ENCODE data around the gene TBC1D22A.

Gene TBC1D22A

DNA sequence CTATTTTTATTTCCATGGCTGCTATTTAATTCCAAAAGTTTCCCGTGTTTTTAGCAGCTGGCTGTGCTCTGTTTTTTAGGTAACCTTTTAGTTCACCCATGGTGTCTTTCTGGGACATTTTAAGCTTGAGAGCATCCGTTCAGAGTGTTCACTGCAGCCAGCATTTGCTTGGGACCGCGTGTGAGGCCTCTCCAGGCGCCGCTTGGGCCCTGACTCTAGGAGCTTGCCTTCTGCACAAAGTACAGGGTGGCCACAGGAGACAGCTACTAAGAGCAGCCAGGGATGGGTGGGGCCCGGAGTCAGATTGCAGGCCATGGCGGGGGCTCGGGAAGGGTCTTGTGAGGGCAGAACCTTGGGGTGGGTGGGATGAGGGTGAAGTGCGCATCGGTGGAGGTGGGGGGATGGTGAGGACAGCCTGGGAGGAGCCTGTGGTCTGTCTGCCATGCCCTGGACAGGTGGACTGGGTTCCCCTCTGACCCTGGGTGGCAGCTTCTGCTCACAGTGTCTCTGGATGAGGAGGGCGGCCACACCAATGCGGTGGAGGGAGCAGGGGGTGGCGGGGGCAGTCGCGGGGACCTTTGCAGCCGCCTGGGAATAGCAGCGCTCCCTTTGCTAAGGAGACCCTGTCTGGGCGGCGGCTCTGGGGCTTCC, 288.1 kb downstream of the TBC1D22A start:
- no peak for DNase-seq

DNA sequence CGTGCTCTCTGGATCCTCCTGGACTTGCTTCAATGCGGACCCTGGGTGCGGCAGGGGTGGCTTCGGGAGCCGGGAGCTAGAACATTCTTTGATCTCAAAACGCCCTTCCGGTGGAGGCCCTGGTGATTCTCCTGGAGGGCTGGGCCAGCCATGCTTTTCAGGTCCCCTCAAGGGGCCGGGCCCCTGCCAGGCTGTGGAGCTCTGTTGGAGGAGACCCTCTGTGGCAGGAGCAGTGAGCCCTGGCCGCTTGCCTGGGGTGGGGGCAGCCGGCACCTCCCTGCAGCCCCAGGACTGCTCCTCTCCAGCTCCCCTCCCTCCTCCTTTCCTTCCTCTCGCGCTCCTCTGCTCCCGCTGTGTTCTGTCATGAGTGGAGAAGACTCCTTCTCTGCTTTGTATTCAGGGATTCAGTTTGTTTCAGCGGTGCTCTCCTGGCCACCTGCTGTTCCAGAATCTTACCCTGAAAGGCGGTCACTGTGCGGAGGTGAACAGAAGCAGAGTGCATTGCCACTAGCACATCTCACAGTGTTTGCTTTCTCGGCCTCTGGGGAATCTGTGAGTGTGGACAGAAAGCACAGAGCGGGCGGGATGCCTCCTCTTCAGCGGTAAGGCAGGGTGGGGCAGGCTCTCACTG, 289.1 kb downstream of the TBC1D22A start:
- no peak for DNase-seq

DNA sequence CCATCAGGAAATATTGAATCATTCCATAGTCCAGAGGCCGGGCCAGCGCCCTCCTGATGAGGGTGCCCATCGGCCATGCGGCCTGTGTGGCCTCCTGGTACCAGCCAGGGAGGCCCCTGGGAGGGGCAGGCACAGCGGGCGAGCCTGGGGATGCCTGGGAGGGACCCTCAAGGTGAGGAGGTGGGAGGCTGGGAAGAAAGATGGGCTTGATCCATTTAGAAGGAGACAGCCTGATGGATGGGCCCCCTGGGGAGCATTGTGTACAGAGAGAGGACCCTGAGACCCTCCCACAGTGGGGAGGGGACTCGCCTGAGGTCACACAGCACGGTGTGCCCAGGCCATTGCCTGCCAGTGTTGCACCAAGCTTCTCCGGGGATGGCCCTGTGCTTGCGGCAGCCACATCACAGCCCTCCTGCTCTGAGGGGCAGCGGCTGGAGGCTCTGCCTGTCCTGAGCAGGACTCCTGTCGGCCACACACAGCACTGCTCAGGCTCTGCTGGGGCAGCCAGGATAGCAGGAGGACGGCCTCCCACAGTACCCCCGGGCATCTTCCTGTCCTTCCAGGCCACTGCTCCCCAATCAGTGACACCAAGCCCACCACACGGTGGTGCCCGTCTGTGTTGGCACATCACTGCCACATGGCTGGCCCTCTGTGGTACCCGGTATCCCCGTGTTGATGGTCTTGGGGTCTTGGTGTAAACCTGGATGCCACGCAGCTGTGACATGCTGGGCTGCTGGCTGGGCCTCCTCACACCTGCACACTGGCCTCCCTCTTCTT, 290.0 kb downstream of the TBC1D22A start:
- DNase-seq = no peak

DNA sequence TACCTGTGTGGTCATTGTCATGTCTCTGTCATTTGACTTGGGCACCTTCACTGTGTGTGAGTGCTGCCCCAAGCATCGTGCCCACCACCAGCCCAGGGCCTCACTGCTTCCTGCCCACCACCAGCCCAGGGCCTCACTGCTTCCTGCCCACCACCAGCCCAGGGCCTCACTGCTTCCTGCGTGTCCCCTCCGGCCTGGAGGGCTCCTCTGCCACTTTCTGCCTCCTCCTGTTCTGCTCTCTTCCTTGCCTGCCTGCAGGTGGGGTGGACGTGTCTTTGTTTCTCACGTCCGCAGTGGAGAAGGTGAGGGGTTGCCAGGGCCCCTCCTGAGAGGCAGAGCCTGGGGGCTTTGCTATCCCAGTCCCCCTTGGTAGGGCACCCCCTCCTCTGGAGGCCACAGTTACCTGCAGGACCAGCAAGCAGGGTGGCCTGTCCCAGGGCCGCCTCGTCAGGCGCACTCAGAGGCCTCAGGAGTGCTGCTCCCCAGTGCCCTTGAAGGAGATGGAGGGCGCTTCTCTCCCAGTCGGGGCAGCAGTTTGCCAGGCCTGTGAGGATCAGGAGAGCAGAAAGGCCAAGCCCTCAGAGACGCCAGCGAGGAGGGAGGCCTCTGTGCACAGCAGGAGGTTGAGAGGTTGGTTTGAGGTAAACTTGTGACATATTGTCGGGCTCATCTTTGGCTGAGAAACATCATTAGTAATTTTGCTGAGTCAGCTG, 290.7 kb downstream of the TBC1D22A start:
- no peak for DNase-seq

DNA sequence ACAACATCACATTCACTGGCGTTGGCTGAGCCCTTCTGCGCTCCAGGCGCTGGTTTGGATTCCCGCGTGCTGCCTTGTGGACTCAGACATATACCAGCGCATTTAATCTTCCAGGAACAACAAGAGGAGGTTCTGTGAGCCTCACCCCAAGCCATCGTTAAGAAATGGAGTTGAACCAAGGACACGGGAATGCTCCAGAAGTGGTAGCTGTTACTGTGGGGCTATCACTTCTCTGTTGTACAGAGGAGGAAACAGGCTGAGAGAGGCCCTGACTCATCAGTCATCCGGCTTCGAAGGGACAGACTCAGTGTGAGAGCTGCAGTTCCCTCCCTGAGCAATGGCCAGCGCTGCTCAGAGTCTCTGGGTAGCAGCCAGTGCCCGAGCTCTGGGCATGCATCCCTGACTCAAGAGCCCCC, 291.3 kb downstream of the TBC1D22A start:
- no peak for DNase-seq

DNA sequence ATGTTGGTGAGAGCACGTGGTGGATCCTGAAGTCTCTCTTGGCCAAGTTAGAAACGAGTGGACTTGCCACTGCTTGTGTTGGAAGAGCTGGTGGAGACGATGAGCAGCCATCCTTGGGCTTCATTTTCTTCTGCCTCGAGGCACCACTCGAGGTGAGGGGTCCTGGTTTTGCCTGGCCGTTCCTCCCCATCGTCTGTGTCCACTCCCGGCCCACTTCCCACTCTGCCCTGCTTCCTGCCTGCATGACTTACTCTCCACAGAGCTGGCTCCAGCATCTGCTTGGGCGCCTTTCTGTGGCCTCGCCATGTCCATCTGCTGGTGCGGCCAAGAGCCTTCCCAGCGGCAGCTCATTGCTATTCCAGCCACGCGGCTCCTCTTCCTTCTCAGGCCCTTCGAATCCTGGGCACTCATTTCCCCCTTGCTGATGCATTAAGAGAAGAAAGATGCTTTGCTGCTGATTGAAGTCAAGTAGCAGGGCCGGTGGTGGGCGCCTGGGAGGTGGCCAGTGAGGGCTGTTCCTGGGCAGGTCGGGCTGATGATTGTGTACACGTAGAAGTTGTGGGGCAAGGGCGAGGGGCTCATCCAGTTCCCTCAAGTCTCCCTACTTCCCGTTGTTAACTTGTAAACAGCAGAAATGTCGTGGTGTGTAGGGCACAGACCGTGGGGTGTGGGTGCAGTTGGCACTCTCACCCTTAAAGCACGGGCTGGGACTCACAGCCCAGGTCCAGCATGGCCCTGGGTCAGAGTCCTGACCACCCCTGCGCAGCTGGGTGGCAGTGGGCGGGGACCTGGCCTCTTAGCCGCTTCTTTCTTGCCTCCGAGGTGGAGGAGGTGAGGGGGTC, 292.0 kb downstream of the TBC1D22A start:
- DNase-seq = no peak

DNA sequence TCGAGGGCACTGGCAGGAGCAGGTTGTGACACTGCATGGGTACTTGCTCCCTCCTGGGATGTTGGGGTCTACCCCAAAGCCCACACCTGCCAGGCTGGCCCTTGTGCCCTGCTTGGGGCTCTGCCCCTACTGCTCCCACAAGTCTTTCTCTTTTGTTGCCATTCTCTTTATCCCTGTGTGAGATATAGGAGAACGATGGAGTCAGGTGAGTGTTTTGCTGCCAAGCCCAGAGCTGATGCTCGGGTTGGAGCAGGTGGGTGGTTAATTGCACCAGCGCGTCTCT, 292.6 kb downstream of the TBC1D22A start:
- DNase-seq = no peak

DNA sequence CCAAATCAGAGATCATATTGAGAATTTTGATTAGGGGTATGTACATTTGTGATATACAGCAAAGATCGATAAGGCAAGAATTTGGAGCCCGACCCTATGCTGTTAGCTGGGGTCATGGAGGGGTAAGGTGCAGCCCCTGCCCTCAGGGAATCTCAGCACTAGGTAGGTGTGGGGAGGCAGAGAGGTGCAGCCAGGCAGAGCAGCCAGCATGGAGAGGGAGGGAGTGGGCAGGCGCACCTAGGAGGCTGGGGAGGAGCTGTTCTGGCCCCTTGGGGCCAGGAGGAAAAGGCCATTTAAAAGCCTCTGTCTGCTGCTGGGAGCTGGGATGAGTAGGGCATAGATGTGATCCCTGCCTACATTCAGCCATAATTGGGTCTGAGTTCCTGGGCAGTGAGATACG, 293.0 kb downstream of the TBC1D22A start:
- DNase-seq = no peak

DNA sequence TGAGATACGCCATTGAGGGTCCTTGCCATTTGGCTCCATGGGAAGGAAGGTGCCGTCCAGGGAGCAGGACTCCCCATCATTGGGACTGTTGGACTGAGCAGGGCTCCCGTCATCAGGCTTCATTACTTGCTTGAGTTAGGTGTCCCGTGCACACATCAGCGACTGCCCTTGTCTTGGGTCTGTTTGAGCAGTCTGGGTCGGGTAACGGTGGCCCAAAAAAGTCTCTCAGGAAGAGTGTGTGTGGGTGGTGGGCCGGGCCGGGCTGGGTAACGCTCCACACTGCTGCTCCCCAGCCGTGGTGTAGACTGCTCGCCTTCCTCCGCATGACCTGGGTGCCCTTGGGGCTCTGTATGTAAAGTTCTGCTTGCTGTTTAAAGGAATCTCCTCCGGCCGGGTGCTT, 293.5 kb downstream of the TBC1D22A start:
- DNase-seq = no peak

DNA sequence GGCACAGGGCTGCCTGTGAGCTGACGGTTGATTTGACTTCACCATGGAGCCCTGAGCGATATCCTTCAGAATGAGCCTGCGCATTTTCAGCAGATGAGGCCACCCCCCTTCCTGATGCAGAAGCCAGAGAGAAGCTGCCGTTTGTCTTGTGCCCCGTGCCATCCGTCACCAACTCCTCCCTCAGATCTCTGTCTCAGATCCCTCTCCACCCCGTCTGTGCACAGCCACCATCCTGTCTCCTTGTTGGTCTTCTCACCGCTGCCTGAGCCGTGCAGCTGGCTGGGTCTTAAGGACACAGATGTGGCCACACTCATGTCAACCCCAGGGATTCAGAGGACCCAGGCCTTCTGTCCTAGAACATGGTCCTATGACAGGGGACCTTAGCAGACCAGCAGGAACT, 293.9 kb downstream of the TBC1D22A start:
- DNase-seq = no peak

DNA sequence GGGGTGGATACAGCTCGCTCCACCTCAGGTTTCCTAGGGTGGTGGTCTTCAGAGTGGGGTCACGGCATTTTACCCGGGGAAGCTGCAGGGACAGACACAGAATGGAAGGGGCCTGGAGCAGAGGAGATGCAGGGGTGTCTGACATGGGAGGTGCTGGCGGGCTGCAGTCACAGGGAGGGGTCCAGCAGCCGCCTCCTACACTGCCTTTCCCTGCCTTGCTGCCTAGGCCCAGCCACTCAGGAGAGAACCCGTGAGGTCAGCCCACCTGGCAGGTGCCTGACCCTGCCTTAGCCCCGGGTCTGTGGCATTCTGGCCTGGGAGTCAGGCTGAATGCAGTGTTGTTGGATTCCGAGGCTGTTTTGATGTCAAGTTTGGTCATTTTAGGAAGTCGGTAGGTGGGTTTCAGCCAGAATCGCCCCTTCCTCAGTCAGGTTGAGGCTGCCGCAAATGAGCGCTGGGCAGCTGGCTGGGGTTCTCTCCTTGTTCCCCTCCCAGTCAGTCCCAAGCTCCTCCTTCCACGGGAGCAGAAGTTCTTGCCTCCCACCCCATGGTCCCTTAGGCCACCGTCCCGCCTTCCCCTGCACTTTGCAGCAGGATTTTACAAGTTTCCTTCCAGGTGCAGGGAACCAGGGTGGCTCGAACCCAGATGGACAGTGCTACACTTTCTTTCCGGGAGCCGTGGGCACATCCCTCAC, 294.5 kb downstream of the TBC1D22A start:
- no peak for DNase-seq

DNA sequence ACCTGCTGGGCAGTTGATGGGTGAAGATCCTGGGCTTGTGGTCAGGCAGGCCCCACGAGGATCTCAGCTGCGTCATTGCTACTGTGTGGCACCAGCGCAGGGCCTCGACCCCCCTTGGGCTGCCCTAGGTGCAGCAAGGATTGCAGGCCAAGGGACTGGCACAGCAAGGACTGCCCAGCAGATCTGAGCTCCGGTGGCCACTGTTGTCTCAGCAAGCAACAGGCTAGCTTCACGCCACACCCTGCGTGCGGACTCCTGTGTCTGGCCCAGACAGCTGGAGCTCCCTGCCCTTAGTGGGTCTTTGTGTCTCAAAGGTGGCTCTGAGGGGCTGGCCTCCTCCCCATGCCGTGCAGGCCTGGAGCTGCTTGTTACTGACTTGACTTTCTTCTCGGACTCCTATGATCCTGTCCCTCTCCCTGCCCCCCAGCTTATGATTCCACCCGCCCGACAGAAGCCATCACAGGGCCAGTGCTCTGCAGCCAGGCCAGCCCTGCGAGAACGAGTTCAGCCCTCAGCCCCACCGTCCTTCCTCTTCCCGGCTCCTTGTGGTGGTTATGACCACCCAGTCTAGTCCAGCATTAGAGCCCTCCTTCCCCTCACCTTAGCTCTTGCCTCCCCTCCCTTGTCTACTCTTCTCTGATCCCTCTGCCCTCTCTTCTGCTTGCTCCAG, 295.6 kb downstream of the TBC1D22A start:
- no peak for DNase-seq

DNA sequence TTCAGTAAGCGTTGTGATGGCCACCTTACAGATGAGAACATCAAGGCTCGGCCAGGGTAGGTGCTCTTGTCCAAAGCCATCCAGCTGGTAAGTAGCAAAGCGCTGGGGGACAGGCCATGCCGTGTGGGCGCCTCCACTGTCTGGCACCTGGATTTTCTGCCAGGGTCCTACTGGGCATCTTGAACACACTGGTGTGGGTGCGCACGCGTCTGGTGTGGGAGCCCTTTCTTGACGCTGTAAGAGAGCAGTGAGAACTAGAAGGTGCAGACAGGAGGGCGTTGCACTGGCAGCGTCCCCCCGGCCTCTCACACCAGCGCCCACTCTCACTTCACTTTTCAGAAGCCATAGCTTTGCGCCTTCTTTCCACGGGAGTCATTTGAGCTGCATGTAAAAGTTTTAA, 296.6 kb downstream of the TBC1D22A start:
- no peak for DNase-seq

DNA sequence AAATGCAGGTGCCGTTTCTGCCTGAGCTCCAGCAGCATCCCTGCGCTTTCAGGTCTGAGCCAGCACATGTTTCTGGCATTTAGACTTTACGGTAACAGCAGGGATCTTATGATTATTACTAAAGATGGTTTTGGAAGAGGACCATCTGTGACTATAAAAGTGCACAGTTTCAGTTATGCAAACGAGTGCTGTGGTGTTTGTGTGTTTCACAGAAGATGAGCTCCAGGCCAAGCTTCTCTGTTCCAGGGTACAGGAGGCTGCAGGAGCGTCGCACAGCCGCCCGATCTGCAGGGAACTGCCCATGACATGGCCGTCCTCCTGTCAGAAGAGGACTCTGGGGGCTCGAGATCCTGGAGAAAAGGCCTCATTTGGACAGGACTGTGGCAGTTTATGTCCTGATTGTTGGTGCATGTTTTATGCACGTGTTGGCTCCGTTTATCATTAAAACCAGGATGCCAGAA, 297.3 kb downstream of the TBC1D22A start:
- DNase-seq = no peak

DNA sequence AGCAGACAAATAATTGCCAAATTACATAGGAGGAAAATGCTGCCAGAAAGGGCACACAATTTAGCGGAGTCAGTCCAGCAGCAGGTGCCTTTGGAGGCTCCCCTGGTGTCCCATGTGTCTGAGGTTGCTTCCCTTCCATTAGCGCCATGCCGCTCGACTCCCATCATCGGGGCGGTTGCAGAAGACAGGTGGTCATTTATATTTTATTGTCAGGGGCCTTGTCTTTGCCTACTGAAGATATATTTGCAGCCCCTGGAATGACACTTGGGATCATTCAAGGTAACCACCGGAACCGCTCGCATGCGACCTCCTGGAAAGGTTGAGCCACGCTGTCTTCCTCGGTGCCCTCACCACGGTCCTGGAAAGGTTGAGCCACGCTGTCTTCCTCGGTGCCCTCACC, 298.3 kb downstream of the TBC1D22A start:
- no peak for DNase-seq

DNA sequence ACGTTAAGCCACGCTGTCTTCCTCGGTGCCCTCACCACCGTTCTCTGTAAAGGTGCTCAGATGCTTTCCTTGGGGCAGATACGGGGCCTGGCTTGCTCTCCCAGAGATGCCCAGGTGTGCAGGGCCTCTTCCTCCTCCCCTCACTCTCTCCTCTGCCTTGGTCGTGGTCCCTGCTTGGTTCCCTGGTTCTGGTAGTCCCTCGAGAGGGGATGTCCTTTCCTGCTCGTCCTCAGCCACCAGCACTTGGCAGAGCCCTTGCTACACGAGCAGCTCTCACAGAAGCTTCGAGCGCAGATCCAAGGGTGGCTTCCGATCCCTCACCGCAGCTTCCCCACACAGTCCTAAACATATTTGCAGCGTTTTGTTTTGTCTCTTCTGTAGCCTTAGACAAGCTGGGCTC, 298.8 kb downstream of the TBC1D22A start:
- DNase-seq = no peak

DNA sequence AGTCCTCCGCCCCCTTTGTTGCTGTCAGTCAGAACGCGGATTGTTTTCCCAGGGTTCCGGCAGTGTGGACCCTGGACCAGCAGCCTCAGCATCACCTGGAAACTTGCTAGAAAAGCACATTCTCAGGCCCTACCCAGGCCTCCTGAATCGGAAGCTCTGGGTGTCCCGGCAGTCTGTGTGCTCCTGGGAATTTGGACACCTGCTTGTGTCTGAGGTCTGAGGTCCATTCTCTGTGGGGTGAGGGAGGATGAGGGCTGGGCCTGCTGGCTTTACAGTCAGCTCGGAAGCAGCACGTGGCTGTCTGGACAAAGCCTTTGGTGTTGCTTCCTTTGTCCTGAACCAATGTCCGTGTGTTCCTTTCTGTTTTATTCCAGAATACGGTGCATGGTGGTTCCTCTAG, 299.7 kb downstream of the TBC1D22A start:
- DNase-seq = no peak

DNA sequence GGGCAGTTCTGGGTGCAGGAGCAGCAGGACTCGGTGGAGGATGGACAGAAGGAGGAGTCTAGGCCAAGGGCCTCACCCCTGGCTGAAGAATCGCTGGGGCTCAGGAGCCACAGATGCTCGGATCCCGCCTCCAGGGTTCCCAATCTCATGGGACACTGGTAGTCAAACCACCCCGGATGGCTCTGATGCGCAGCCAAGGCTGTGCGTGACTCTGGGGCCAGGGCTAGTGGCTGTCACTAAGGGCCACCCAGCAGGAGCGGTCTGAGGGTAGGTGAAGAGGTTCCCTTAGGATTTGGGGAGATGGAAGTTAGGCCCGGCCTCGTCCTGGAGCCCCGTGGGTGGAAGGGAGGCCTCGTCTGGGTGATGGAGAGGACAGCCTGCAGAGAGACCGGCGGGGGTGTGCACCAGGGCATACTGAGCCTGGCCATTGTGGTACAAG, 300.6 kb downstream of the TBC1D22A start:
- no peak for DNase-seq

DNA sequence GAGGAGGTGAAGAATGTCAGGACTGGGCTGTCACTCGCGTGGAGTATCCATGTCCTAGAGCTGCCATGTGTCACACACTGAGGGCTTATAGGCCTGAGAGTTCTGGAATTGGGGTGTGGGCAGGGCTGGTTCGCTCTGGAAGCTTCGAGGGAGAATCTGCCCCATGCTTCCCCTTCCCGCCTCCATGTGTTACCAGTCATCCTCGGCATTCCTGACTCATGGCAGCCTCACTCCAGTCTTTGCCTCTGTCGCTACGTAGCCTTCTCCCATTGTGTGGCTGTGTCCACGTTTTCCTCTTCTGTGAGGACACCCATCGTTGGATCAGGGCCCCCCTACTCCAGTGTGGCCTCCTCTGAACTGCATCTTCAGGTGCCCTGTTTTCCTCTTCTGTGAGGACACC, 301.2 kb downstream of the TBC1D22A start:
- DNase-seq = no peak

DNA sequence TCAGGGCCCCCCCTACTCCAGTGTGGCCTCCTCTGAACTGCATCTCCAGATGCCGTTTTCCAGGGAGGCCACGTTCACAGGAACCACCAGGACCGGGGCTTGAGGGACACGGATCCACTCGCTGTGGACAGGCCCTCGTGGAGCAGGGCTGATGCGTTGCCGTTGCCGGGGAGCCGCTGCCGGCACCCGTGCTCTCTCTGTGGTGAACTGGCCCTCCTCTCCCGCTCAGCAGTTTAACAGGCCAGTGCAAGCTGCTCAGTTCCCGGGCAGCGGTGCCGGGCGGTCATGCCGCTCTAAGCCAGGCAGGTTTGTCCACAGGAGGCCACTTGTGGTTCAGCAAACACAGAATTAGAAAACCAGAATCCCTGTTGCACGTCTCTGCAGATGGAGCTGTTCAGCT, 301.6 kb downstream of the TBC1D22A start:
- DNase-seq = no peak

DNA sequence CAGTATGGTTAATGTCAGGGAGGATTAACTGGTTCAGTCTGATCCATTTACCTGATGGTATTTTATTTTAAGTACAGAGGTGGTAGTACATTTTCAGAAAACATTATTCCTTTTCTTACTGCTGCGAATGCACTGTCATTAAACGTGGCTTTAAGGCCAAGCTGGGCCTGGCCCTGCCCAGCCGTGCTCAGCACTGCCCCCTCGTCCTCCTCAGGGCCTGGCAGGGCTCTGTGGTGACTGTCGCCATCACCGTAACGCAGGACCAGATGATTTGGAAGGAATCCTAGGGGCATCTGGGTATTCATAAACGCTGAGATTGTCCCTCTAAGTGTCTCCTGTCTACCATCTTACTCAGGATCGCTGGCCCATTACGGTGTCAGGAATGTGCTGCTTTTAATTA, 302.0 kb downstream of the TBC1D22A start:
- no peak for DNase-seq

Data from CD4-positive, alpha-beta T cell treated with Interferon alpha-2 for 1 hour (primary cell).